HEK293T (cell line): ENCODE results near the gene PKNOX2.

Source experiments
- CTCF ChIA-PET: fragments of 350-600 bp; formaldehyde crosslinking; extraction: SDS; loops from one replicate; lab custom pipeline; 2021; ENCODE audit warnings: antibody characterized with exemption, inconsistent platforms; lab: Yijun Ruan, JAX
- POLR2A ChIA-PET: fragments of 350-600 bp; formaldehyde crosslinking; extraction: SDS; loops from one replicate; lab custom pipeline; 2020; ENCODE audit warnings: antibody characterized with exemption, inconsistent platforms; lab: Yijun Ruan, JAX
- DNase-seq: peaks from one replicate; pipeline ENCODE4 v3.0.0; 2012; ENCODE audit warnings: mixed read lengths; ENCODE audit errors: extremely low spot score
- ARNT ChIP-seq: fragments of 450-650 bp; IDR thresholded peaks from 2 replicates; pipeline ENCODE4 v1.6.1; 2017; ENCODE audit warnings: mild to moderate bottlenecking
- BHLHE40 ChIP-seq: fragments of 450-650 bp; IDR thresholded peaks from 2 replicates; pipeline ENCODE4 v1.6.1; 2016; ENCODE audit warnings: mild to moderate bottlenecking, moderate library complexity, borderline replicate concordance
- CTBP1 ChIP-seq: fragments of 450-650 bp; IDR thresholded peaks from 2 replicates; pipeline ENCODE4 v1.6.1; 2016; ENCODE audit warnings: borderline replicate concordance
- ELF4 ChIP-seq: fragments of 450-650 bp; IDR thresholded peaks from 2 replicates; pipeline ENCODE4 v1.6.1; 2017; ENCODE audit warnings: antibody characterized with exemption
- FOXA1 ChIP-seq: fragments of 450-650 bp; IDR thresholded peaks from 2 replicates; pipeline ENCODE4 v1.6.1; 2016; ENCODE audit warnings: mild to moderate bottlenecking
- FOXK2 ChIP-seq: fragments of 450-650 bp; IDR thresholded peaks from 2 replicates; pipeline ENCODE4 v1.6.1; 2016; ENCODE audit warnings: mild to moderate bottlenecking
- FOXM1 ChIP-seq: fragments of 450-650 bp; IDR thresholded peaks from 2 replicates; pipeline ENCODE4 v1.6.1; 2017; ENCODE audit warnings: mild to moderate bottlenecking, borderline replicate concordance
- HDGF ChIP-seq: fragments of 450-650 bp; IDR thresholded peaks from 2 replicates; pipeline ENCODE4 v1.6.1; 2017; ENCODE audit warnings: antibody characterized with exemption, borderline replicate concordance
- L3MBTL2 ChIP-seq: fragments of 450-650 bp; conservative IDR thresholded peaks from 2 replicates; pipeline ENCODE4 v1.6.1; 2016; ENCODE audit warnings: mild to moderate bottlenecking
- LEF1 ChIP-seq: fragments of 450-650 bp; IDR thresholded peaks from 2 replicates; pipeline ENCODE4 v1.6.1; 2017; ENCODE audit warnings: mild to moderate bottlenecking, borderline replicate concordance
- NFRKB ChIP-seq: fragments of 450-650 bp; IDR thresholded peaks from 2 replicates; pipeline ENCODE4 v1.6.1; 2016; ENCODE audit warnings: mild to moderate bottlenecking, moderate library complexity
- SP1 ChIP-seq: fragments of 450-650 bp; IDR thresholded peaks from 2 replicates; pipeline ENCODE4 v1.6.1; 2017
- SUZ12 ChIP-seq: fragments of 450-650 bp; IDR thresholded peaks from 2 replicates; pipeline ENCODE4 v1.6.1; 2016; ENCODE audit warnings: mild to moderate bottlenecking
- TARDBP ChIP-seq: fragments of 450-650 bp; IDR thresholded peaks from 2 replicates; pipeline ENCODE4 v1.6.1; 2016
- ZNF384 ChIP-seq: fragments of 450-650 bp; IDR thresholded peaks from 2 replicates; pipeline ENCODE4 v1.6.1; 2016
- TF ChIP-seq, protein P1 (sequence below): fragments of 450-650 bp; IDR thresholded peaks from 2 replicates; pipeline ENCODE4 v1.6.1; 2016

Gene PKNOX2

GRCh38 chr11:125274774-125275173 is 110.2 kb downstream of the PKNOX2 start:
- ChIA-PET CTCF (no interaction called here), POLR2A (no interaction called here)
- DNase-seq: no peak
- TF ChIP-seq LEF1 (no peak), SP1 (no peak), ELF4 (no peak), L3MBTL2 (no peak), FOXM1 (no peak), TARDBP (no peak), FOXA1 (no peak), NFRKB (no peak), HDGF (no peak), BHLHE40 (no peak), ZNF384 (no peak), FOXK2 (no peak), CTBP1 (no peak), ARNT (no peak), SUZ12 (no peak)
- TF ChIP-seq, protein P1, sequence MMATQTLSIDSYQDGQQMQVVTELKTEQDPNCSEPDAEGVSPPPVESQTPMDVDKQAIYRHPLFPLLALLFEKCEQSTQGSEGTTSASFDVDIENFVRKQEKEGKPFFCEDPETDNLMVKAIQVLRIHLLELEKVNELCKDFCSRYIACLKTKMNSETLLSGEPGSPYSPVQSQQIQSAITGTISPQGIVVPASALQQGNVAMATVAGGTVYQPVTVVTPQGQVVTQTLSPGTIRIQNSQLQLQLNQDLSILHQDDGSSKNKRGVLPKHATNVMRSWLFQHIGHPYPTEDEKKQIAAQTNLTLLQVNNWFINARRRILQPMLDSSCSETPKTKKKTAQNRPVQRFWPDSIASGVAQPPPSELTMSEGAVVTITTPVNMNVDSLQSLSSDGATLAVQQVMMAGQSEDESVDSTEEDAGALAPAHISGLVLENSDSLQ: no peak

- CTCF ChIA-PET: no interaction called here
- no peak for DNase-seq
- POLR2A ChIA-PET: no interaction called here
- TF ChIP-seq HDGF: no peak
- TF ChIP-seq FOXK2: no peak
Observed at GRCh38 chr11:125275905-125276618, 111.5 kb downstream of the PKNOX2 start.

DNA sequence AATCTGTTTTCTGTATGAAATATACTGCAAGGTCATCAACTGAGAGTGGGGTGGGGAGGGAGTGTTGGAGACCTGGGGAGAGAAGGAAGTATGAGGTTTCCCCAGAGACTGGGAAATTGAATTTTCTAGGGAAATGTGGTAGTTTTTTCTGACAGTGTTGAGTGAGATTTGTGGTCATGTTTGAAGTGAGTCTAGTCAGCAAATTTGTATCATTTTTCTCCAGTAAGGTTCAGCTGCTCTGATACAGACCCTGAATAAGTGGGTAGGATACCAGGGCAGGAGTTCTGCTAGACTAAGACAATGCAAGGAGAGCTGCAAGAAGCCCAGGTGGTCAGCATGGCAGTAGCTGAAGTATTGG is 112.0 kb downstream of the PKNOX2 start:
- TF ChIP-seq NFRKB: no peak
- TF ChIP-seq SUZ12: no peak
- TF ChIP-seq FOXM1: no peak
- no peak for TF ChIP-seq ZNF384
- no peak for TF ChIP-seq L3MBTL2
- no peak for TF ChIP-seq ARNT
- no peak for TF ChIP-seq ELF4
- no peak for TF ChIP-seq CTBP1
- TF ChIP-seq LEF1: no peak
- CTCF ChIA-PET: interaction anchor here (1.0 kb wide), 1 partner anchor 69 kb away, joined by 4 read pairs; no protein-coding TSS in a partner anchor
- DNase-seq: no peak
- POLR2A ChIA-PET: no interaction called here

- ChIA-PET CTCF (interaction anchor here (1.3 kb wide), 1 partner anchor 66 kb away, joined by 5 read pairs; no protein-coding TSS in a partner anchor), POLR2A (no interaction called here)
- no peak for DNase-seq
- TF ChIP-seq BHLHE40 (no peak), TARDBP (no peak), LEF1 (no peak), SP1 (no peak), FOXA1 (no peak), ZNF384 (no peak), HDGF (no peak), CTBP1 (no peak), ELF4 (no peak), L3MBTL2 (no peak), ARNT (no peak), SUZ12 (no peak), NFRKB (no peak), FOXK2 (no peak), FOXM1 (no peak)
- TF ChIP-seq, protein P1: no peak
Observed at GRCh38 chr11:125279676-125280418, 115.3 kb downstream of the PKNOX2 start.

DNA sequence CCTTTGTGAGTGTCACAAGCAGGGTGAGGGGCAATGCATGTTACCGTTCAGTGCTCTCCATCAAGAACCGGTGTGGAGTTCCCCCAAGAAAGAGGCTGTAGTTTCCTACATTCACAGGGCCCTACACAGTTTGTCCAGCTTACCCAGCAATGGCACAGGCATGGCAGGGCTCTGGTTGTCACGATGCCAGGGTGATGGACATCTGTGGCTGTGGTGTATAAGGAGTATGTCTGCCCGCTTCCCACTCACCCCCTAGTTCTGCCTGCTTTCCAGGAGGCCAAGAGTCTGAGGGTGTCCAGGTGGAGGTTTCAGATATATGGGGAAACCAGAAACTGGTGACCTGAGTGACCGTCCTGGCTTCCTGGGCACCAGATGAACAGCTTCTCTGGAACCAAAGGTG is 116.1 kb downstream of the PKNOX2 start:
- TF ChIP-seq FOXA1: no peak
- TF ChIP-seq FOXM1: no peak
- no peak for TF ChIP-seq FOXK2
- TF ChIP-seq ELF4: no peak
- no peak for TF ChIP-seq LEF1
- no peak for TF ChIP-seq TARDBP
- no peak for TF ChIP-seq BHLHE40
- TF ChIP-seq HDGF: no peak
- TF ChIP-seq, protein P1: no peak
- TF ChIP-seq CTBP1: no peak
- POLR2A ChIA-PET: no interaction called here
- DNase-seq: no peak
- CTCF ChIA-PET: interaction anchor here (1.3 kb wide), 1 partner anchor 65 kb away, joined by 5 read pairs; no protein-coding TSS in a partner anchor
